Esophagus (tissue), 2 donors: Measurements from ENCODE around the gene RABGAP1L. TPM values are rescaled to one million over a fixed set of nuclear protein-coding genes. Genes with fewer than 3 reads are reported as not detected.
A peak's percentile ranks its signal among the peaks of the same experiment; 100 is the strongest.
"Not testable (repeated sequence)": the region's sequence is repeated elsewhere in the genome, so short reads cannot be mapped to it uniquely, and the experiment has no call there.

ENCODE experiments used
- H3K27ac ChIP-seq, 2 donors: one replicate each; pipeline ENCODE4 v1.5.1; 2013; ENCODE audit warnings: low read depth in 2 of 2, mild to moderate bottlenecking in 2 of 2, inconsistent platforms in 1 of 2, low read length in 1 of 2, moderate library complexity in 1 of 2
- H3K27me3 ChIP-seq, 2 donors: one replicate each; pipeline ENCODE4 v1.6.1; 2013; ENCODE audit warnings: low read length in 2 of 2, control low read depth in 1 of 2, mild to moderate bottlenecking in 1 of 2; ENCODE audit not compliant: insufficient read depth in 2 of 2, control insufficient read depth in 1 of 2
- H3K36me3 ChIP-seq, 2 donors: one replicate each; pipeline ENCODE4 v1.6.1; 2013; ENCODE audit warnings: low read length in 1 of 2; ENCODE audit not compliant: control insufficient read depth in 2 of 2, insufficient read depth in 2 of 2
- H3K4me1 ChIP-seq, 2 donors: one replicate each; pipeline ENCODE4 v1.6.1; 2013; ENCODE audit warnings: low read length in 1 of 2; ENCODE audit not compliant: control insufficient read depth in 2 of 2, insufficient read depth in 2 of 2
- H3K4me3 ChIP-seq, 2 donors: one replicate each; pipeline ENCODE4 v1.5.1; 2013; ENCODE audit warnings: low read length in 2 of 2, mild to moderate bottlenecking in 2 of 2, low read depth in 1 of 2, moderate library complexity in 1 of 2
- H3K9me3 ChIP-seq, 2 donors: one replicate each; pipeline ENCODE4 v1.6.1; 2013; ENCODE audit warnings: mild to moderate bottlenecking in 2 of 2, low read depth in 1 of 2, low read length in 1 of 2, moderate library complexity in 1 of 2; ENCODE audit not compliant: control insufficient read depth in 2 of 2, insufficient read depth in 1 of 2
- WGBS, 2 donors: extraction: QIAGEN DNeasy Blood & Tissue Kit; methylation state at CpG; one replicate each; pipeline ENCODE4 v1.1.7; 2013; 5-methylcytosine and 5-hydroxymethylcytosine counted together
- polyA plus RNA-seq, 2 donors: library from polyadenylated mRNA; stranded (reverse); fragments of 200-250 nt; gene quantifications; one replicate each; pipeline ENCODE4 v1.2.3, GENCODE V29; 2013
- donor health status: healthy with polysubstance abuse.
- donor health status: Bipolar disorder and iron deficiency.

Gene RABGAP1L
- polyA plus RNA-seq, 2 donors = 9.2 to 13.0 TPM

DNA sequence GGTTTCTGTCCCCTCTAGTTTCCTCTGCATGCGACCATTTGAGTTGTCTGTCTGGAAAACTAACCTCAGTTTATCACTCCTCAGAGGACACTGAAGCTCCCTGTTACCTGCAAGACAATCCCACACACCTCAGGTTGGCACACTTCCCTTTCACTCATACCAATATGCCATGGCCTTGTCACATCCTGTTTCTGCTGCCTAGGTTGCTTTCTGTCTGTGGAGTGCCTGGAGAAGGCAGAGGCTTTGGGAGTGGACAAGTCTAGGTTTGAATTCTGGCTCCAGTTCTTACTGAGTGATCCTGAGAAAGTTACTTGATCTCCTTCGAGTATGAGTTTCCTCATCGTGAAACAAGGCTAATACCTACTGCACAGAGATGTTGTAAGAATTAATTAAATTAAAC lies 668.9 kb downstream of the RABGAP1L start:
- WGBS, 2 donors = 72 to 84% methylated on average over 3 of the region's 3 CpGs
- no peaks in the 10 kb centered on the region for H3K9me3 ChIP-seq

DNA sequence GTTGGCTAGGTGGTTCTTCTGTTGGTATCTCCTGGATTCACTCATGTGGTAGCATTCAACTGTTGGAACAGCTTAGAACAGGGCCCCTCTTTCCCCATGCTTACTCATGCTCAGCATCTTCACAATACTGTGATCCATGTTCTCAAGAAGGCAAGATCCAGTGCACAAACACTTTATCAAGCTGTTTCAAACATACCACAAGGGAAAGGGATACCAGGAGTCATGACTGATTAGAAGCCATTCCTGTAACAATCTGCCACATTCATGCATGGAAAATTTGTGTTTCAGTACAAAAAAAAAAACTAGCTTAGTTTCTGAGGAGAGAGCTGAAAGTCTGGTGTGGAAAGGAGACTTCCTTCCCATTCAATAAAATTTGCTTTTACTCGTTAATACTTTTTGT lies 670.7 kb downstream of the RABGAP1L start:
- 96 to 98% methylated on average over 1 of the region's 1 CpG for WGBS, 2 donors
- Histone ChIP-seq H3K4me3 (no peak overlapping the region), H3K36me3 (no peaks in the 10 kb centered on the region), H3K4me1 (no peaks in the 10 kb centered on the region), H3K9me3 (no peaks in the 10 kb centered on the region), H3K27me3 (no peaks in the 10 kb centered on the region), H3K27ac (no peak overlapping the region)

More for the DNA sequence above, 668.9 kb downstream of the RABGAP1L start:
- Histone ChIP-seq H3K27ac (no peak overlapping the region), H3K4me3 (no peak overlapping the region), H3K27me3 (no peaks in the 10 kb centered on the region), H3K36me3 (no peaks in the 10 kb centered on the region), H3K4me1 (no peaks in the 10 kb centered on the region)

DNA sequence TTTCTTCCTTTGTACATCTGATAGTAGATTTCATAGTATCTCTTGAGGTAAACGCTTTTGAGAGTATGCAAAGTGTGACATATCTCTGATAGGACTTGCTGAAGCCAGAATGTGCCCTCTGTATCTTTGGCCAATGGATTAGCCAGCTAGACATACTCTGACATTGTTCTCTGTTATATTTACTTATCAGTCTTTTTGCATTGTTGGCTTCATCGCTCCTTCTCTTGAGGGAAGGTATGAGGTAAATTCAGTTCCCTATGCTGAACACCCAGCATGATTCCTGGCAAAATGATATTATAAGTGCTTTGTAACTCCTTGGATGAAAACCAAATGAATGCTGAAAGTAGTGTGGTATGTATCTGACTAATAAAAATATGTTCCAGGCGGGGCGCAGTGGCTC lies 677.2 kb downstream of the RABGAP1L start:
- WGBS, 2 donors = 94 to 96% methylated on average over 4 of the region's 4 CpGs
- no peaks in the 10 kb centered on the region for H3K9me3 ChIP-seq

DNA sequence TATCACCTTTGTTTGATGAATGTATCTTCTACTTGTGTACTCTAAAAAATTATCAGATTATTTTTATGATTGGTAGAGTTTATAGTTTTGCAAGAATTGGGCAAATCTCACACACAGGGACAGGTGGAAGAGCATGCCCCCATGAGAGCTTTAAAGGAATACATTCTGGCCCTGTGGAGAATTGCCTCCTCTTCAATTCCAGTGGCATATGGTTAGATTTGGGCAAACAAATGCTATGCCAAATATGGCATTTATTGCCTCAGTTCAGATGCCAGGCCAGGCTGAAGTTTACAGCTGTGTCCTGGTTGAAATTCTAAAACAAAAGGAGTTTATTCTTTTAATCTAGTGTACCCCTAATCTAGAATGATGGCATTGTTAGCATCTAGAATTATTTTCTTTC lies 678.1 kb downstream of the RABGAP1L start:
- H3K27ac ChIP-seq = no peak overlapping the region
- H3K4me3 ChIP-seq = no peak overlapping the region
- no peaks in the 10 kb centered on the region for H3K27me3 ChIP-seq

More for the DNA sequence above, 677.2 kb downstream of the RABGAP1L start:
- Histone ChIP-seq H3K4me1 (no peaks in the 10 kb centered on the region), H3K27ac (no peak overlapping the region), H3K4me3 (no peak overlapping the region), H3K36me3 (no peaks in the 10 kb centered on the region), H3K27me3 (no peaks in the 10 kb centered on the region)

DNA sequence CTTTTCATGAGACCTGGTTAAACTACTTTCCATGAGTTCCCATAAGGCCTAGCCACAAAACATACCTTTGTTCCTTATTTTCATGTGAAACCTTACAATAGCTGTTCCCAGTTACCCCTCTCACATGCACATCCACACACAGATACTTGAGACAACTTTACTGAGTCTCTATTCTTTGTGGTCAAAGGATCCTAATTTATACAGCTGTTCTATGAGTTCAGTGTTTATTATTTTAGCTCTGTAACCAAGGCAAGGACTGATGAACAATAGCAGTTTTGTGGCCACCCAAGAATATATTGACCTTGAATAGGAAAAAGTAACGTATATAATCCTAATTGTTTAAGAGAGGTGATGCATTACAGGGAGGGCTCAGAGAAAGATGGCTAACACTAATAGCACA lies 679.9 kb downstream of the RABGAP1L start:
- Histone ChIP-seq H3K27ac (no peak overlapping the region), H3K9me3 (no peaks in the 10 kb centered on the region), H3K36me3 (no peaks in the 10 kb centered on the region), H3K4me3 (no peak overlapping the region), H3K27me3 (no peaks in the 10 kb centered on the region), H3K4me1 (no peaks in the 10 kb centered on the region)
- WGBS, 2 donors = 88 to 93% methylated on average over 1 of the region's 1 CpG

More for the DNA sequence above, 678.1 kb downstream of the RABGAP1L start:
- Histone ChIP-seq H3K4me1 (no peaks in the 10 kb centered on the region), H3K9me3 (no peaks in the 10 kb centered on the region), H3K36me3 (no peaks in the 10 kb centered on the region)

DNA sequence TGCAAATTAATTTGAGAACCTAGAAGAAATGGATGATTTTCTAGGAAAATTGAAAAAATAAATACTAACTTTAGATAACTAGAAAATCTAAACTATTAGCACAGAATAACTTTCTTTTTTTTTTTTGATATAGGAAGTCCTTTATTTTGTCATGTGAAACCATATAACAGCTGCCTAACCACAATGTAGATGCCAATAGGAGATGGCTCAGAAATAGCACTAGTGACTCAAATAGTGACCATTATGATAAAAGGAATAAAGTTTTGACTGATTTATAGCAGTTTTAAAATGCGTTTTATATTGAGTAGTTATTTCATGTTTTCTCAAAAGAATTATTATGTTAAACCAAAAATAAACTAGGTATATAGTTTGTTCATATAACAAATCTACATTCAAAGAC lies 682.4 kb downstream of the RABGAP1L start:
- H3K4me3 ChIP-seq = no peak overlapping the region
- 36 to 43% methylated on average over 1 of the region's 1 CpG for WGBS, 2 donors
- no peaks in the 10 kb centered on the region for H3K9me3 ChIP-seq
- H3K27me3 ChIP-seq = no peaks in the 10 kb centered on the region
- no peaks in the 10 kb centered on the region for H3K4me1 ChIP-seq
- H3K36me3 ChIP-seq = no peaks in the 10 kb centered on the region
- no peak overlapping the region for H3K27ac ChIP-seq

DNA sequence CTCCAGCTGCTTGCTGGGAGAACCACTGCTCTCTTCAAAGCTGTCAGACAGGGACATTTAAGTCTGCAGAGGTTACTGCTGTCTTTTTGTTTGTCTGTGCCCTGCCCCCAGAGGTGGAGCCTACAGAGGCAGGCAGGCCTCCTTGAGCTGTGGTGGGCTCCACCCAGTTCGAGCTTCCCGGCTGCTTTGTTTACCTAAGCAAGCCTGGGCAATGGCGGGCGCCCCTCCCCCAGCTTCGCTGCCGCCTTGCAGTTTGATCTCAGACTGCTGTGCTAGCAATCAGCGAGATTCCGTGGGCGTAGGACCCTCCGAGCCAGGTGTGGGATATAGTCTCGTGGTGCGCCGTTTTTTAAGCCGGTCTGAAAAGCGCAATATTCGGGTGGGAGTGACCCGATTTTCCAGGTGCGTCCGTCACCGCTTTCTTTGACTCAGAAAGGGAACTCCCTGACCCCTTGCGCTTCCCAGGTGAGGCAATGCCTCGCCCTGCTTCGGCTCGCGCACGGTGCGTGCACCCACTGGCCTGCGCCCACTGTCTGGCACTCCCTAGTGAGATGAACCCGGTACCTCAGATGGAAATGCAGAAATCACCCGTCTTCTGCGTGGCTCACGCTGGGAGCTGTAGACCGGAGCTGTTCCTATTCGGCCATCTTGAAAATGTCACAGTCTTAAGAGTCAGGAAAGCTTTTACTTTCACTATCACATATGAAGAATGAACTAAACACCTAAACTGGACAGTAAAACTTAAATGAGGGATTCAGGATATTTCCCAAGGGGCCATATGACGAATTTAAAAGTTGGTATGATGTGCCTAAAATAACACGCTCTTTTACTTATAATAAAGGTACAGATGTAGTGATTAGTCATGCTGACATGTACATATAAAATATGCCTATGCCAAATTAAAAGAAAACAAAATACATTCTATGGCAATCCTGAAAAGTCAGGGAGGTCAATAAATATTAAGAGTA lies 689.6 kb downstream of the RABGAP1L start:
- H3K4me3 ChIP-seq = peak overlapping the region in 1 of 2 donors; percentile 26
- H3K27me3 ChIP-seq, H3K27ac ChIP-seq, H3K9me3 ChIP-seq, H3K36me3 ChIP-seq, H3K4me1 ChIP-seq: not testable (repeated sequence)
- WGBS, 2 donors = 74 to 77% methylated on average over 7 to 26 of the region's 36 CpGs

DNA sequence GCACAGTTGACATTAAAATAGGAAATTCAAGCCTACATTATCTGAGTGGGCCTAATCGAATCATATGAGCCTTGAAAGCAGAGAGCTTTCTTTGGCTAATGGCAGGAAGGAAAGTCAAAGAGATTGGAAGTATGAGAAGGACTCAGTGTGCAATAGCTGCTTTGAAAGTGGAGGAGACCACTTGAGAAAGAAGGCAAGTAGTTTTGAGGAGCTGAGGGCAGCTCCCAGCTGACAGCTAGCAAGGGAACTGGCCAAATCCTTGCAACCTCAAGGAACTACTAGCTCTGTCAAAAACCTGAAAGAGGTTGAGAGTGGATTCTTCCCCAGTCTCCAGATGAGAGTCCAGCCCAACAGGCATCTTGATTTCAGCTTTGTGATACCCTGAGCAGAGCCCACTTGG lies 691.4 kb downstream of the RABGAP1L start:
- Histone ChIP-seq H3K4me3 (no peak overlapping the region), H3K27ac (no peak overlapping the region), H3K9me3 (no peaks in the 10 kb centered on the region), H3K4me1 (no peaks in the 10 kb centered on the region), H3K27me3 (no peaks in the 10 kb centered on the region), H3K36me3 (no peaks in the 10 kb centered on the region)
- 91 to 94% methylated on average over 1 of the region's 1 CpG for WGBS, 2 donors

DNA sequence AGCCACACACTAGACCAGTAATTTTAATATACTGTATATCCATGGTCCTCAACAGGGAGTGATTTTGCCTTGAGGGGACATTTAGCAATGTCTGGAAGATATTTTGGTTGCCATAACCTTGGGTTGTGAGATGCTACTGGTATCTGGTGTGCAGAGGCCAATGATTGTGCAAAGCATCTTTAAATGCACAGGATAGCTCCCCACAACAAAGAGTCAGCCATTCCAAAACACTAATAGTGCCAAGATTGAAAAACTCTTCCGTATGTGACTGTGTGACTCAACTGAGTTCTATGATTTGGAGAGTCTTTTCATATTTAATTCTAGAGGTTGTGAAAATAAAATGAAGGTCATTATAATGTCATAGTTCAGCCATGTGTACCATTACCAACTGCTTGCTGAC lies 699.0 kb downstream of the RABGAP1L start:
- WGBS, 2 donors = 87 to 95% methylated on average over 1 of the region's 1 CpG

DNA sequence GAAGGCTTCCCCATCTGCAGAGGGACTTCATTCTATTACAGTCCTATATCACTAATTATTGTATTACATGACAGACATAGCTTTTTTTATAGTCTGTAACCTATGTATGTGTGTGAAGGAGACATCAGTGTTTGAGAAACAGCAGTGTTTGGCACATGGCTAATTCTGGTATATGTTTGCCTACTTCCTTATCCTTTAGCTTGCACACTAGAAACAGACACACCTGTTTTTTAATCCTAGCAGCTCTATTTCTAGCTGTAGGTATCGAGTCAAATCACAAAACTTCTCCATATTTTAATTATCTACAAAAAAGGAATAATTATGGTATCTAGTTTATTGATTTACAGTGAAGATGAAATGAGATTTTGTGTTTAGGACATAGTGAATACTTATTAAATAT lies 711.0 kb downstream of the RABGAP1L start:
- H3K36me3 ChIP-seq = no peaks in the 10 kb centered on the region
- no peaks in the 10 kb centered on the region for H3K4me1 ChIP-seq
- no peaks in the 10 kb centered on the region for H3K27me3 ChIP-seq
- H3K4me3 ChIP-seq = no peak overlapping the region
- H3K9me3 ChIP-seq = no peaks in the 10 kb centered on the region
- H3K27ac ChIP-seq = peak overlapping the region in 1 of 2 donors; percentile 40
- 65 to 66% methylated on average over 1 of the region's 1 CpG for WGBS, 2 donors

More for the DNA sequence above, 699.0 kb downstream of the RABGAP1L start:
- Histone ChIP-seq H3K4me3 (no peak overlapping the region), H3K36me3 (no peaks in the 10 kb centered on the region), H3K27me3 (no peaks in the 10 kb centered on the region), H3K4me1 (no peaks in the 10 kb centered on the region), H3K27ac (no peak overlapping the region), H3K9me3 (no peaks in the 10 kb centered on the region)
